Cortex of kidney (tissue), 1 donor: ENCODE measurements around the gene KRTAP12-4.
"Not testable (repeated sequence)": the region's sequence is repeated elsewhere in the genome, so short reads cannot be mapped to it uniquely, and the experiment has no call there.

Experiments used
- DNase-seq: peaks from one replicate; lab custom pipeline; 2025; lab: John Stamatoyannopoulos, UW

Gene KRTAP12-4

DNA sequence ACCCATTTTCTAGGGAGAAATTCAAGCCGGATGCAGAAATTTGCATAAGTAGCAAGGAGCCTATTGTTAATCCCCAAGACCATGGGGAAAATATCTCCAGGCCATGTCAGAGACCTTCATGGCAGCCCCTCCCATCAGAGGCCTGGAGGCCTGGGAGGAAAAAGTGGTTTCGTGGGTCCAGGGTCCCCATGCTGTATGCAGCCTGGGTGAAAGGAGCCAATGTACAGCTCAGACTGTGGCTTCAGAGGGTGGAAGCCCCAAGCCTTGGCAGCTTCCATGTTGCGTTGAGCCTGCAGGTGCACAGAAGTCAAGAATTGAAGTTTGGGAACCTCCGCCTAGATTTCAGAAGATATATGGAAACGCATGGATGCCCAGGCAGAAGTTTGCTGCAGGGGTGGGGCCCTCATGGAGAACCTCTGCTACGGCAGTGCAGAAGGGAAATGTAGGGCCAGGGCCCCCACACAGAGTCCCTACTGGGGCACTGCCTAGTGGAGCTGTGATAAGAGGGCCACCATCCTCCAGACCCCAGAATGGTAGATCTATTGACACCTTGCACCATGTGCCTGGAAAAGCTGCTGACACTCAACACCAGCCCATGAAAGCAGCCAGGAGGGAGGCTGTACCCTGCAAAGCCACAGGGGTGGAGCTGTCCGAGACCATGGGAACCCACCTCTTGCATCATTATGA is 44.2 kb downstream of the KRTAP12-4 start:
- DNase-seq: not testable (repeated sequence)

DNA sequence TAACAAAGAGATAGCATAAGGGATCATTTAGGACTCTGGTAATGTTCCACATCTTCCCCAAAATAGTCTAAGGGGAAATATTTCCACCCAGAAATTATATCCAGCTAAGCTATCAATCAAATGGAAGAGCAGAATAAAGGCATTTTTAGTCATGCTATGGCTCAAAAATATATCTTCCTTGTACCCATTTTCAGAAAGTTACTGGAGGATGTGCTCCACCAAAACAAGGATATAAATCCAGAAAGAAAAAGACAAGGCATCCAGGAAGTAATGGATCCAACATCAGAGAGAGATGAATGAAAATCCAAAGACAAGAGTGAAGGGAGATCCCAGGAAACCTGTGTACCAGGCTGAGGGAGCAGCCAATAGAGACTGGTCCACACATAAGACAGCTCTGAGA is 45.3 kb downstream of the KRTAP12-4 start:
- DNase-seq: no peak

DNA sequence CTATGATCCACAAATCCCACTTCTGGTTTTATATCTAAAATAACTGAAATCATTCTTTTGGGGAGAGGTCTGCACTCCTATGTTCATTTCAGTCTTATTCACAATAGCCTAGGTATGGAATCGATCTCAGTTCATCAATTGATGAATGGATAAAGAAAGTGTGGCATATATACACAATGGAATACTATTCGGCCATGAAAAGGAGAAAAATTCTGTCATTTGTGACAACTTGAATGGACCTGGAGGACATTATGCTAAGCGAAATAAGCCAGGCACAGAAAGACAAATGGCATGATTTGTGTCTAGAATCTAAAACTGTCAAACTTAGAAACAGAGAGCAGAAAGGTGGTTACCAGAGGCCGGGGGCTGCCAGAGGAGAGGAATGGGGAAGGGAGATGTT is 48.0 kb downstream of the KRTAP12-4 start:
- no peak for DNase-seq
